SU-DHL-6 (cell line): Measurements from ENCODE around the gene SLC16A8.

Experiments
- EZH2phosphoT487 ChIP-seq: fragments of 200-600 bp; sonication (generic), shearing (Covaris generic); conservative IDR thresholded peaks from 2 replicates; pipeline ENCODE4 v1.6.1; 2018; ENCODE audit warnings: mild to moderate bottlenecking, antibody characterized with exemption, low read length, moderate library complexity, mixed read lengths
- TF ChIP-seq, protein P1 (sequence below): fragments of 200-600 bp; sonication (generic); IDR thresholded peaks from one replicate; pipeline ENCODE4 v1.5.1; 2017; ENCODE audit warnings: antibody characterized with exemption, mild to moderate bottlenecking, low read length, moderate library complexity; ENCODE audit not compliant: insufficient read depth, poor library complexity, severe bottlenecking

DNA sequence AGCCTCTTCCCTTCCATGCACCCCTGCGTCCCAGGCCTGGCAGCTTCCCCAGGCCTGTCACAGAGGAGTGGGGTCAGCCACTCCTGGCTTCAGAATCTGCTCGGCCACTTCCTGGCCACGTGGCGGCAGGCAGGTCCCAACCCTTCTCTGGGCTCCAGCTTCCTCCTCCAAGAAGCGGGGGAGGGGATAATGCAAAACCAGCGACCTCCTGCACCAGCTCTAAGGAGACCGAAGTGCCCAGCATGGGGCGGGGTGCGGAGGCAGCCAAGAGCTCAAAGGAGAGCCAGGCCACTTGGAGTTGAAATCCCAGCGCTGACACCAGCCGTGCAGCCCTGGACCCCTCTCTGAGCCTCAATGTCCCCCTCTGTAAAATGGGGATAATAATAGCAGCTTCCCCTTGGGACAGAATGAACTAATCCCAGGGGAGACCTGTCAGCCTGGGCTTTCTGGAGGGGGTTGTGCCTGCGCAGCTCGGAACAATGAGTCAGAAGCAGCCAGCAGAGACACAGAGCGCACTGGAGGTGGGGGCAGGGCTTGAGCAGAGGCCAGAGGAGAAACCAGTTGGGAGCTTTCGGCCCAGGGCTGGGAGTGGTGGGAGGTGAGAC lies 49.6 kb downstream of the SLC16A8 start:
- TF ChIP-seq, protein P1, sequence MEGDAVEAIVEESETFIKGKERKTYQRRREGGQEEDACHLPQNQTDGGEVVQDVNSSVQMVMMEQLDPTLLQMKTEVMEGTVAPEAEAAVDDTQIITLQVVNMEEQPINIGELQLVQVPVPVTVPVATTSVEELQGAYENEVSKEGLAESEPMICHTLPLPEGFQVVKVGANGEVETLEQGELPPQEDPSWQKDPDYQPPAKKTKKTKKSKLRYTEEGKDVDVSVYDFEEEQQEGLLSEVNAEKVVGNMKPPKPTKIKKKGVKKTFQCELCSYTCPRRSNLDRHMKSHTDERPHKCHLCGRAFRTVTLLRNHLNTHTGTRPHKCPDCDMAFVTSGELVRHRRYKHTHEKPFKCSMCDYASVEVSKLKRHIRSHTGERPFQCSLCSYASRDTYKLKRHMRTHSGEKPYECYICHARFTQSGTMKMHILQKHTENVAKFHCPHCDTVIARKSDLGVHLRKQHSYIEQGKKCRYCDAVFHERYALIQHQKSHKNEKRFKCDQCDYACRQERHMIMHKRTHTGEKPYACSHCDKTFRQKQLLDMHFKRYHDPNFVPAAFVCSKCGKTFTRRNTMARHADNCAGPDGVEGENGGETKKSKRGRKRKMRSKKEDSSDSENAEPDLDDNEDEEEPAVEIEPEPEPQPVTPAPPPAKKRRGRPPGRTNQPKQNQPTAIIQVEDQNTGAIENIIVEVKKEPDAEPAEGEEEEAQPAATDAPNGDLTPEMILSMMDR: no peak
- TF ChIP-seq EZH2phosphoT487: no peak
